ENCODE results near the gene TEKTIP1.
A peak's percentile ranks its signal among the peaks of the same experiment; 100 is the strongest.

Gene TEKTIP1

DNA sequence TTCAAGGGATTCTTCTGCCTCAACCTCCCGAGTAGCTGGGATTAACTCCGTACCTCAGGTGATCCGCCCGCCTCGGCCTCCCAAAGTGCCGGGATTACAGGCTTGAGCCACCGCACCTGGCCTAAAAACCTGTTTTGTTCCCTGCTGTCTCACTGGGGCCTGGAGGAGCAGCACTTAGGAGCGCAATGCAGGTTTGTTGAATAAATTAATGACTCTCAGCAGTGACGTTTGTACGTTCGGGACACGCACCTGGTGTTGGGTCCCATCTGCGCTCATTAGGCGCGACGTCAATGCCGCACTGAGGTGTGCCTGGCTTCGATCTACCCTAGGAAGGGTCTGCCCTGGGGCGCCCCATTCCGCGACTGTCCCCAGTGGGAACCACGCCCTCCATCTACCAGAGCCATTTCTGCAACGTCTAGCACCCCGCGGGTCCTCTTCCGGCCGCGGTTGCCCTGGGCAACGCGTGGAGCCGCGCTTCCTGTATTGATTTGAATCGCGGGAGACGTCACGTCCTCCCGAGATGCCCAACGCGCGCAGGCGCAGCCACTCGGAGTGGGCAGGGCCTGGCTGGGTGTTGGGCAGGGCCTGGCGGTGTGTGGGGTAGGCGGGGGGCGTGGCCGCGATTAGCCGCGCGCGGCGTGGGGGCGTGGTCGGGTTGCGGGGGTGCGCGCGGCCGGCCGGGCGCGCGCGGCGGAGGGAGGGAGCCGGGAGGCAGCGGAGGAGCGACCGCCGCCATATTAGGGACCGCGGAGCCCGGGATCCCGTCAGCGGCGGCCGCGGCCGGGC lies 33.2 kb upstream of the TEKTIP1 start, which contains the start of gene FZR1:
Gene FZR1 (plus strand): TSS at position 714 of the 786 bp plus-strand sequence. CDS start 16,679 bp downstream, outside the sequence.
- H2BK120ac ChIP-seq (ENCODE audit: low read depth, low read length), result peak within 1 kb of the TSS; percentile 97
- peak within 1 kb of the TSS; percentile 97 for H2AK5ac ChIP-seq (ENCODE audit: low read depth, low read length)
- peak within 1 kb of the TSS; percentile 86 for H4K8ac ChIP-seq (ENCODE audit: low read depth, low read length)
- H3K9ac ChIP-seq (ENCODE audit: low read depth, low read length, poor library complexity), result peak within 1 kb of the TSS; percentile 99
- peak within 1 kb of the TSS; percentile 90 for H2BK5ac ChIP-seq (ENCODE audit: low read length)
- no peak within 1 kb of the TSS for H2BK15ac ChIP-seq (ENCODE audit: low read length)
- no peak within 1 kb of the TSS for H4K91ac ChIP-seq (ENCODE audit: low read depth, low read length, poor library complexity)
- H3K14ac ChIP-seq (ENCODE audit: low read length), result peak within 1 kb of the TSS; percentile 94
- H3K4me3 ChIP-seq (ENCODE audit: low read length in 2 of 2), result peak within 1 kb of the TSS; percentile 90 to 92
- H2BK12ac ChIP-seq (ENCODE audit: low read length), result no peak within 1 kb of the TSS
- peak within 1 kb of the TSS; percentile 47 for H3K27ac ChIP-seq (replicated peaks; ENCODE audit: low read length)
- H3K4ac ChIP-seq (ENCODE audit: low read length), result no peak within 1 kb of the TSS
- peaks cover 33% of the 10 kb centered on the region for H3K79me1 ChIP-seq (ENCODE audit: low read depth, low read length)
- H3K9me3 ChIP-seq (replicated peaks in 1 of 2; ENCODE audit: control insufficient read depth in 2 of 2, insufficient read depth in 1 of 2, low read depth in 1 of 2, low read length in 2 of 2), result no peaks in the 10 kb centered on the region
- peak within 1 kb of the TSS; percentile 99 for H3K4me2 ChIP-seq (ENCODE audit: insufficient read depth, low read length, poor library complexity, severe bottlenecking)
- H3K27me3 ChIP-seq (ENCODE audit: control insufficient read depth in 3 of 3, insufficient read depth in 3 of 3, low read depth in 1 of 3, low read length in 3 of 3), result no peaks in the 10 kb centered on the region
- DNase-seq (ENCODE audit: low spot score), result peak; percentile 96
- peaks cover 9 to 13% of the 10 kb centered on the region in 2 donors for H3K4me1 ChIP-seq (ENCODE audit: control insufficient read depth in 2 of 2, insufficient read depth in 1 of 2, low read depth in 1 of 2, low read length in 2 of 2)
- H2AFZ ChIP-seq (ENCODE audit: low read length), result peak within 1 kb of the TSS; percentile 90
- H3K23ac ChIP-seq (ENCODE audit: low read depth, low read length, poor library complexity), result peak within 1 kb of the TSS; percentile 85
- WGBS, 2 donors (ENCODE audit: extremely low coverage in 2 of 2, insufficient read length in 2 of 2, insufficient replicate concordance in 1 of 2), result no CpG with 5 or more reads among the region's 79 CpGs
- peak within 1 kb of the TSS; percentile 95 for H3K18ac ChIP-seq (ENCODE audit: low read length)
- H3K36me3 ChIP-seq (replicated peaks in 1 of 2; ENCODE audit: control insufficient read depth in 2 of 2, insufficient read depth in 2 of 2, low read length in 2 of 2), result peaks cover 17 to 31% of the 10 kb centered on the region in 2 donors

- Histone ChIP-seq H4K91ac (ENCODE audit: low read depth, low read length, poor library complexity) (no peak overlapping the region), H2BK5ac (ENCODE audit: low read length) (peak overlapping the region; percentile 90), H3K4me2 (ENCODE audit: insufficient read depth, low read length, poor library complexity, severe bottlenecking) (peak overlapping the region; percentile 99), H2AK5ac (ENCODE audit: low read depth, low read length) (peak overlapping the region; percentile 97), H3K4me1 (ENCODE audit: control insufficient read depth in 2 of 2, insufficient read depth in 1 of 2, low read depth in 1 of 2, low read length in 2 of 2) (peaks cover 9 to 13% of the 10 kb centered on the region in 2 donors), H2AFZ (ENCODE audit: low read length) (peak overlapping the region; percentile 90), H3K79me1 (ENCODE audit: low read depth, low read length) (peaks cover 39% of the 10 kb centered on the region), H3K9me3 (replicated peaks in 1 of 2; ENCODE audit: control insufficient read depth in 2 of 2, insufficient read depth in 1 of 2, low read depth in 1 of 2, low read length in 2 of 2) (no peaks in the 10 kb centered on the region), H4K8ac (ENCODE audit: low read depth, low read length) (no peak overlapping the region), H3K36me3 (replicated peaks in 1 of 2; ENCODE audit: control insufficient read depth in 2 of 2, insufficient read depth in 2 of 2, low read length in 2 of 2) (peaks cover 20 to 40% of the 10 kb centered on the region in 2 donors), H3K18ac (ENCODE audit: low read length) (peak overlapping the region; percentile 95), H3K4ac (ENCODE audit: low read length) (no peak overlapping the region), H2BK12ac (ENCODE audit: low read length) (no peak overlapping the region), H3K14ac (ENCODE audit: low read length) (peak overlapping the region; percentile 94), H2BK120ac (ENCODE audit: low read depth, low read length) (peak overlapping the region; percentile 97), H3K9ac (ENCODE audit: low read depth, low read length, poor library complexity) (peak overlapping the region; percentile 99), H3K27me3 (ENCODE audit: control insufficient read depth in 3 of 3, insufficient read depth in 3 of 3, low read depth in 1 of 3, low read length in 3 of 3) (no peaks in the 10 kb centered on the region), H3K23ac (ENCODE audit: low read depth, low read length, poor library complexity) (peak overlapping the region; percentile 85), H3K4me3 (ENCODE audit: low read length in 2 of 2) (peak overlapping the region; percentile 90 to 92), H3K27ac (replicated peaks; ENCODE audit: low read length) (no peak overlapping the region), H2BK15ac (ENCODE audit: low read length) (no peak overlapping the region)
- WGBS, 2 donors (ENCODE audit: extremely low coverage in 2 of 2, insufficient read length in 2 of 2, insufficient replicate concordance in 1 of 2), result no CpG with 5 or more reads among the region's 69 CpGs
- DNase-seq (ENCODE audit: low spot score), result no peak
Observed at GRCh38 chr19:3506384-3507340, 32.3 kb upstream of the TEKTIP1 start.

GRCh38 chr19:3507371-3508120 lies 31.4 kb upstream of the TEKTIP1 start:
- Histone ChIP-seq H3K27ac (replicated peaks; ENCODE audit: low read length) (no peak overlapping the region), H3K9ac (ENCODE audit: low read depth, low read length, poor library complexity) (peak overlapping the region; percentile 99), H3K4me3 (ENCODE audit: low read length in 2 of 2) (peak overlapping the region; percentile 90 to 92), H2BK5ac (ENCODE audit: low read length) (no peak overlapping the region), H3K23ac (ENCODE audit: low read depth, low read length, poor library complexity) (peak overlapping the region; percentile 85), H3K9me3 (replicated peaks in 1 of 2; ENCODE audit: control insufficient read depth in 2 of 2, insufficient read depth in 1 of 2, low read depth in 1 of 2, low read length in 2 of 2) (no peaks in the 10 kb centered on the region), H2BK120ac (ENCODE audit: low read depth, low read length) (no peak overlapping the region), H3K79me1 (ENCODE audit: low read depth, low read length) (peaks cover 47% of the 10 kb centered on the region), H4K91ac (ENCODE audit: low read depth, low read length, poor library complexity) (no peak overlapping the region), H3K4ac (ENCODE audit: low read length) (no peak overlapping the region), H2AK5ac (ENCODE audit: low read depth, low read length) (peak overlapping the region; percentile 46), H4K8ac (ENCODE audit: low read depth, low read length) (no peak overlapping the region), H3K14ac (ENCODE audit: low read length) (peak overlapping the region; percentile 44), H2BK15ac (ENCODE audit: low read length) (no peak overlapping the region), H3K18ac (ENCODE audit: low read length) (peak overlapping the region; percentile 64), H3K4me2 (ENCODE audit: insufficient read depth, low read length, poor library complexity, severe bottlenecking) (peak overlapping the region; percentile 99), H3K27me3 (ENCODE audit: control insufficient read depth in 3 of 3, insufficient read depth in 3 of 3, low read depth in 1 of 3, low read length in 3 of 3) (no peaks in the 10 kb centered on the region), H2BK12ac (ENCODE audit: low read length) (no peak overlapping the region), H2AFZ (ENCODE audit: low read length) (no peak overlapping the region), H3K4me1 (ENCODE audit: control insufficient read depth in 2 of 2, insufficient read depth in 1 of 2, low read depth in 1 of 2, low read length in 2 of 2) (peaks cover 9 to 13% of the 10 kb centered on the region in 2 donors), H3K36me3 (replicated peaks in 1 of 2; ENCODE audit: control insufficient read depth in 2 of 2, insufficient read depth in 2 of 2, low read length in 2 of 2) (peaks cover 20 to 47% of the 10 kb centered on the region in 2 donors)
- WGBS, 2 donors (ENCODE audit: extremely low coverage in 2 of 2, insufficient read length in 2 of 2, insufficient replicate concordance in 1 of 2), result no CpG with 5 or more reads among the region's 31 CpGs
- no peak for DNase-seq (ENCODE audit: low spot score)

Measured in neuronal stem cell (in vitro differentiated cells).